Measurements from ENCODE around the gene DYSF. TPM values are rescaled to one million over a fixed set of nuclear protein-coding genes. Genes with fewer than 3 reads are reported as not detected.

The DYSF gene
- total RNA-seq, 2 experiments from 2014 or later: not detected

- ChIA-PET POLR2A (no interaction called here), CTCF (ENCODE audit: unreplicated experiment) (no interaction called here)
- no peak for TF ChIP-seq EZH2phosphoT487 (IDR thresholded peaks at IDR 0.05; ENCODE audit: borderline replicate concordance, low read depth, low read length)
- no peak for TF ChIP-seq CTCF (conservative IDR thresholded peaks at IDR 0.05; ENCODE audit: low read length)
- intact Hi-C loops (cut with micrococcal nuclease; ENCODE audit: unreplicated experiment): no loop called here
- H3K27ac ChIP-seq (ENCODE audit: low read depth, low read length, poor library complexity, severe bottlenecking): no peak overlapping the region
- no peaks in the 10 kb centered on the region for H3K9me3 ChIP-seq (ENCODE audit: low read length)
- no peak for DNase-seq (ENCODE audit: low spot score)
- no TSS peak for BruUV-seq (replicated peaks)
- H3K4me3 ChIP-seq (ENCODE audit: low read depth, low read length, poor library complexity, severe bottlenecking): no peak overlapping the region
- H4K20me1 ChIP-seq (ENCODE audit: insufficient read depth, low read length): no peaks in the 10 kb centered on the region
- no peak overlapping the region for H2AFZ ChIP-seq (ENCODE audit: low read length)
- no peaks in the 10 kb centered on the region for H3K36me3 ChIP-seq (ENCODE audit: insufficient read depth, low read length)
- no peaks in the 10 kb centered on the region for H3K79me2 ChIP-seq (ENCODE audit: insufficient read depth, low read depth, low read length)
- no peak overlapping the region for H3K4me2 ChIP-seq (ENCODE audit: low read length)
- H3K4me1 ChIP-seq (ENCODE audit: insufficient read depth, low read length, poor library complexity, severe bottlenecking): no peaks in the 10 kb centered on the region
- no peaks in the 10 kb centered on the region for H3K9me2 ChIP-seq (ENCODE audit: insufficient read depth, low read length)
Observed at GRCh38 chr2:71643674-71644357, 190.5 kb downstream of the DYSF start.

- Histone ChIP-seq H4K20me1 (ENCODE audit: insufficient read depth, low read length) (no peaks in the 10 kb centered on the region), H3K4me2 (ENCODE audit: low read length) (no peak overlapping the region), H3K4me3 (ENCODE audit: low read depth, low read length, poor library complexity, severe bottlenecking) (no peak overlapping the region), H3K79me2 (ENCODE audit: insufficient read depth, low read depth, low read length) (no peaks in the 10 kb centered on the region), H3K9me2 (ENCODE audit: insufficient read depth, low read length) (no peaks in the 10 kb centered on the region), H3K27ac (ENCODE audit: low read depth, low read length, poor library complexity, severe bottlenecking) (no peak overlapping the region), H3K9me3 (ENCODE audit: low read length) (no peaks in the 10 kb centered on the region), H2AFZ (ENCODE audit: low read length) (no peak overlapping the region), H3K36me3 (ENCODE audit: insufficient read depth, low read length) (no peaks in the 10 kb centered on the region), H3K4me1 (ENCODE audit: insufficient read depth, low read length, poor library complexity, severe bottlenecking) (no peaks in the 10 kb centered on the region)
- POLR2A ChIA-PET: no interaction called here
- BruUV-seq (replicated peaks): no TSS peak
- CTCF ChIA-PET (ENCODE audit: unreplicated experiment): no interaction called here
- no peak for DNase-seq (ENCODE audit: low spot score)
- intact Hi-C loops (cut with micrococcal nuclease; ENCODE audit: unreplicated experiment): no loop called here
- TF ChIP-seq CTCF (conservative IDR thresholded peaks at IDR 0.05; ENCODE audit: low read length) (no peak), EZH2phosphoT487 (IDR thresholded peaks at IDR 0.05; ENCODE audit: borderline replicate concordance, low read depth, low read length) (no peak)
Observed at GRCh38 chr2:71646028-71646427, 192.7 kb downstream of the DYSF start.

GRCh38 chr2:71647356-71647755 is 194.0 kb downstream of the DYSF start:
- no TSS peak for BruUV-seq (replicated peaks)
- intact Hi-C loops (cut with micrococcal nuclease; ENCODE audit: unreplicated experiment): no loop called here
- Histone ChIP-seq H3K4me1 (ENCODE audit: insufficient read depth, low read length, poor library complexity, severe bottlenecking) (no peaks in the 10 kb centered on the region), H3K36me3 (ENCODE audit: insufficient read depth, low read length) (no peaks in the 10 kb centered on the region), H3K9me3 (ENCODE audit: low read length) (no peaks in the 10 kb centered on the region), H3K4me3 (ENCODE audit: low read depth, low read length, poor library complexity, severe bottlenecking) (no peak overlapping the region), H2AFZ (ENCODE audit: low read length) (no peak overlapping the region), H3K79me2 (ENCODE audit: insufficient read depth, low read depth, low read length) (no peaks in the 10 kb centered on the region), H3K4me2 (ENCODE audit: low read length) (no peak overlapping the region), H3K9me2 (ENCODE audit: insufficient read depth, low read length) (no peaks in the 10 kb centered on the region), H3K27ac (ENCODE audit: low read depth, low read length, poor library complexity, severe bottlenecking) (no peak overlapping the region), H4K20me1 (ENCODE audit: insufficient read depth, low read length) (no peaks in the 10 kb centered on the region)
- DNase-seq (ENCODE audit: low spot score): no peak
- POLR2A ChIA-PET: interaction anchor here (0.7 to 1.1 kb wide), 2 partner anchors 21 to 570 kb away, joined by 3 to 4 read pairs; no protein-coding TSS in a partner anchor
- TF ChIP-seq EZH2phosphoT487 (IDR thresholded peaks at IDR 0.05; ENCODE audit: borderline replicate concordance, low read depth, low read length) (no peak), CTCF (conservative IDR thresholded peaks at IDR 0.05; ENCODE audit: low read length) (no peak)
- CTCF ChIA-PET (ENCODE audit: unreplicated experiment): no interaction called here
